H9 (cell line): ENCODE measurements around the gene KRTAP10-6. TPM values are rescaled to one million over a fixed set of nuclear protein-coding genes. Genes with fewer than 3 reads are reported as not detected.

Source experiments
- DNase-seq: peaks from one replicate; pipeline ENCODE4 v3.0.0-alpha.2; 2017
- H2AFZ ChIP-seq: one replicate; pipeline ENCODE4 v1.6.1; 2013; ENCODE audit warnings: mild to moderate bottlenecking, low read length, control low read depth, moderate library complexity
- H2AK5ac ChIP-seq: 2 replicates; pipeline ENCODE4 v1.6.1; 2013; ENCODE audit warnings: low read length, control low read depth, mixed read lengths; ENCODE audit not compliant: insufficient read length
- H2BK120ac ChIP-seq: one replicate; pipeline ENCODE4 v1.6.1; 2013; ENCODE audit warnings: low read depth, mild to moderate bottlenecking, low read length, control low read depth, inconsistent platforms; ENCODE audit not compliant: poor library complexity, severe bottlenecking
- H2BK12ac ChIP-seq: 2 replicates; pipeline ENCODE4 v1.6.1; 2013; ENCODE audit warnings: low read length, control low read depth, mixed read lengths, low read depth; ENCODE audit not compliant: insufficient read length
- H2BK15ac ChIP-seq: 2 replicates; pipeline ENCODE4 v1.6.1; 2013; ENCODE audit warnings: low read depth, low read length, control low read depth
- H2BK20ac ChIP-seq: one replicate; pipeline ENCODE4 v1.6.1; 2013; ENCODE audit warnings: low read depth, mild to moderate bottlenecking, low read length, control low read depth, inconsistent platforms; ENCODE audit not compliant: poor library complexity, severe bottlenecking
- H2BK5ac ChIP-seq: 2 replicates; pipeline ENCODE4 v1.6.1; 2013; ENCODE audit warnings: low read length, control low read depth, mixed read lengths; ENCODE audit not compliant: insufficient read length
- H3K14ac ChIP-seq: 2 replicates; pipeline ENCODE4 v1.6.1; 2013; ENCODE audit warnings: low read length, control low read depth; ENCODE audit not compliant: insufficient read depth
- H3K18ac ChIP-seq: 2 replicates; pipeline ENCODE4 v1.6.1; 2013; ENCODE audit warnings: low read depth, mild to moderate bottlenecking, mixed read lengths, low read length, control low read depth; ENCODE audit not compliant: insufficient read length
- H3K23ac ChIP-seq: 2 replicates; pipeline ENCODE4 v1.6.1; 2013; ENCODE audit warnings: low read length, control low read depth, mixed read lengths, low read depth; ENCODE audit not compliant: insufficient read length
- H3K23me2 ChIP-seq: 2 replicates; pipeline ENCODE4 v1.6.1; 2013; ENCODE audit warnings: low read depth, mild to moderate bottlenecking, mixed read lengths, low read length, control low read depth; ENCODE audit not compliant: insufficient read length, poor library complexity, severe bottlenecking
- H3K27ac ChIP-seq: 2 replicates; pipeline ENCODE4 v1.5.1; 2013; ENCODE audit warnings: low read length, control low read depth, mixed read lengths, low read depth; ENCODE audit not compliant: insufficient read length
- H3K27me3 ChIP-seq: 2 replicates; pipeline ENCODE4 v1.6.1; 2013; ENCODE audit warnings: low read length, control low read depth, inconsistent platforms; ENCODE audit not compliant: insufficient read depth
- H3K4ac ChIP-seq: 2 replicates; pipeline ENCODE4 v1.6.1; 2013; ENCODE audit warnings: low read depth, mild to moderate bottlenecking, control low read depth, inconsistent platforms, low read length, moderate library complexity
- H3K4me1 ChIP-seq: 2 replicates; pipeline ENCODE4 v1.6.1; 2013; ENCODE audit warnings: low read length, control low read depth, inconsistent platforms; ENCODE audit not compliant: insufficient read depth
- H3K4me2 ChIP-seq: 2 replicates; pipeline ENCODE4 v1.6.1; 2013; ENCODE audit warnings: low read length, control low read depth, mixed read lengths; ENCODE audit not compliant: insufficient read length, insufficient read depth
- H3K56ac ChIP-seq: 2 replicates; pipeline ENCODE4 v1.6.1; 2013; ENCODE audit warnings: low read depth, mild to moderate bottlenecking, mixed read lengths, low read length, control low read depth; ENCODE audit not compliant: insufficient read length
- H3K79me1 ChIP-seq: 2 replicates; pipeline ENCODE4 v1.6.1; 2013; ENCODE audit warnings: low read depth, mild to moderate bottlenecking, moderate library complexity, low read length, control low read depth, inconsistent platforms; ENCODE audit not compliant: insufficient read depth, poor library complexity, severe bottlenecking
- H3K79me2 ChIP-seq: 2 replicates; pipeline ENCODE4 v1.6.1; 2013; ENCODE audit warnings: low read length, control low read depth, inconsistent platforms; ENCODE audit not compliant: insufficient read depth
- H3K9ac ChIP-seq: 2 replicates; pipeline ENCODE4 v1.6.1; 2013; ENCODE audit warnings: low read length, control low read depth, mixed read lengths; ENCODE audit not compliant: insufficient read length; ENCODE audit errors: extremely low read depth
- H3K9me3 ChIP-seq: one replicate; pipeline ENCODE4 v1.6.1; 2013; ENCODE audit warnings: low read depth, low read length, inconsistent platforms; ENCODE audit not compliant: control insufficient read depth
- H3T11ph ChIP-seq: one replicate; pipeline ENCODE4 v1.6.1; 2013; ENCODE audit warnings: mild to moderate bottlenecking, low read length, control low read depth, inconsistent platforms
- H4K20me1 ChIP-seq: one replicate; pipeline ENCODE4 v1.6.1; 2013; ENCODE audit not compliant: control insufficient read depth, insufficient read length, insufficient read depth
- H4K5ac ChIP-seq: 2 replicates; pipeline ENCODE4 v1.6.1; 2013; ENCODE audit warnings: low read depth, mild to moderate bottlenecking, mixed read lengths, low read length, control low read depth; ENCODE audit not compliant: insufficient read length
- H4K8ac ChIP-seq: replicated peaks from 2 replicates; pipeline ENCODE4 v1.6.1; 2013; ENCODE audit warnings: low read length, control low read depth, mixed read lengths, low read depth; ENCODE audit not compliant: insufficient read length
- H4K91ac ChIP-seq: 2 replicates; pipeline ENCODE4 v1.6.1; 2013; ENCODE audit warnings: low read depth, mild to moderate bottlenecking, moderate library complexity, mixed read lengths, low read length, control low read depth; ENCODE audit not compliant: insufficient read length
- H3K27ac Mint-ChIP-seq, 3 experiments: 2 replicates in 2 of 3; 3 replicates in 1 of 3; pipeline ENCODE4 v1.8.0; 2020 to 2021; ENCODE audit warnings: mixed read lengths in 3 of 3, mild to moderate bottlenecking in 1 of 3, moderate library complexity in 1 of 3
- H3K27me3 Mint-ChIP-seq: 2 replicates; pipeline ENCODE4 v1.8.0; 2021; ENCODE audit warnings: low read depth, mild to moderate bottlenecking, moderate library complexity, mixed read lengths
- H3K36me3 Mint-ChIP-seq, 3 experiments: 2 replicates in 2 of 3; 3 replicates in 1 of 3; pipeline ENCODE4 v1.8.0; 2020 to 2021; ENCODE audit warnings: low read depth in 3 of 3, mixed read lengths in 3 of 3; ENCODE audit not compliant: insufficient read depth in 1 of 3
- H3K4me1 Mint-ChIP-seq, 2 experiments: 2 replicates each; pipeline ENCODE4 v1.8.0; 2020; ENCODE audit warnings: mixed read lengths in 2 of 2
- H3K4me3 Mint-ChIP-seq, 2 experiments: 2 replicates in 1 of 2; 3 replicates in 1 of 2; pipeline ENCODE4 v1.8.0; 2020 to 2021; ENCODE audit warnings: mild to moderate bottlenecking in 2 of 2, mixed read lengths in 2 of 2, moderate library complexity in 1 of 2
- H3K9me3 Mint-ChIP-seq, 2 experiments: 2 replicates in 1 of 2; 3 replicates in 1 of 2; pipeline ENCODE4 v1.8.0; 2020; ENCODE audit warnings: mild to moderate bottlenecking in 2 of 2, mixed read lengths in 2 of 2, moderate library complexity in 1 of 2
- WGBS: extraction: QIAGEN DNeasy Blood & Tissue Kit; methylation state at CpG from one replicate; pipeline ENCODE4 v1.1.7; 2013; ENCODE audit warnings: missing lambda C conversion rate, low lambda C conversion rate, mixed read lengths; ENCODE audit not compliant: insufficient read length; ENCODE audit errors: extremely low coverage; 5-methylcytosine and 5-hydroxymethylcytosine counted together
- total RNA-seq: library from RNA; stranded (reverse); gene quantifications from 2 replicates; pipeline ENCODE4 v1.2.1, GENCODE V29; 2021
- TF ChIP-seq, protein P1 (sequence below): fragments of 200-600 bp; sonication (generic); conservative IDR thresholded peaks from 3 replicates; pipeline ENCODE4 v1.8.0; 2021; ENCODE audit warnings: antibody characterized with exemption, mild to moderate bottlenecking

The KRTAP10-6 gene
- total RNA-seq, 1 experiment from 2014 or later = not detected

- Mint-ChIP-seq H3K27ac (no peak overlapping the region), H3K4me1 (no peaks in the 10 kb centered on the region), H3K4me3 (no peak overlapping the region; a peak in 1 of 5 replicates), H3K36me3 (no peaks in the 10 kb centered on the region; a peak in 1 of 7 replicates), H3K9me3 (no peaks in the 10 kb centered on the region), H3K27me3 (peaks cover 9% of the 10 kb centered on the region)
- Histone ChIP-seq H3K18ac (no peak overlapping the region), H3K79me2 (no peaks in the 10 kb centered on the region), H3T11ph (no peak overlapping the region), H3K23me2 (no peaks in the 10 kb centered on the region), H3K9me3 (no peaks in the 10 kb centered on the region), H3K56ac (no peak overlapping the region), H3K79me1 (no peaks in the 10 kb centered on the region), H3K9ac (no peak overlapping the region), H3K23ac (no peak overlapping the region), H2BK12ac (no peak overlapping the region), H3K4ac (no peak overlapping the region), H3K4me1 (no peaks in the 10 kb centered on the region), H3K27ac (no peak overlapping the region), H2BK120ac (no peak overlapping the region), H4K20me1 (no peaks in the 10 kb centered on the region), H3K14ac (no peak overlapping the region), H4K8ac (no peak overlapping the region), H3K4me2 (no peak overlapping the region), H4K91ac (no peak overlapping the region), H2BK15ac (no peak overlapping the region), H4K5ac (no peak overlapping the region), H2BK5ac (no peak overlapping the region), H3K27me3 (no peaks in the 10 kb centered on the region), H2AK5ac (no peak overlapping the region), H2AFZ (no peak overlapping the region), H2BK20ac (no peak overlapping the region)
- no peak for DNase-seq
- TF ChIP-seq, protein P1, sequence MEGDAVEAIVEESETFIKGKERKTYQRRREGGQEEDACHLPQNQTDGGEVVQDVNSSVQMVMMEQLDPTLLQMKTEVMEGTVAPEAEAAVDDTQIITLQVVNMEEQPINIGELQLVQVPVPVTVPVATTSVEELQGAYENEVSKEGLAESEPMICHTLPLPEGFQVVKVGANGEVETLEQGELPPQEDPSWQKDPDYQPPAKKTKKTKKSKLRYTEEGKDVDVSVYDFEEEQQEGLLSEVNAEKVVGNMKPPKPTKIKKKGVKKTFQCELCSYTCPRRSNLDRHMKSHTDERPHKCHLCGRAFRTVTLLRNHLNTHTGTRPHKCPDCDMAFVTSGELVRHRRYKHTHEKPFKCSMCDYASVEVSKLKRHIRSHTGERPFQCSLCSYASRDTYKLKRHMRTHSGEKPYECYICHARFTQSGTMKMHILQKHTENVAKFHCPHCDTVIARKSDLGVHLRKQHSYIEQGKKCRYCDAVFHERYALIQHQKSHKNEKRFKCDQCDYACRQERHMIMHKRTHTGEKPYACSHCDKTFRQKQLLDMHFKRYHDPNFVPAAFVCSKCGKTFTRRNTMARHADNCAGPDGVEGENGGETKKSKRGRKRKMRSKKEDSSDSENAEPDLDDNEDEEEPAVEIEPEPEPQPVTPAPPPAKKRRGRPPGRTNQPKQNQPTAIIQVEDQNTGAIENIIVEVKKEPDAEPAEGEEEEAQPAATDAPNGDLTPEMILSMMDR = no peak
- no CpG with 5 or more reads among the region's 1 CpG for WGBS
Observed at GRCh38 chr21:44564886-44565598, 27.3 kb downstream of the KRTAP10-6 start.
